GM21737 (cell line): Measurements from ENCODE around the gene RAC3.

ENCODE experiments used
- ATAC-seq: cut with Tn5 transposase; IDR thresholded peaks from one replicate; pipeline ENCODE4 v1.9.1; 2021; ENCODE audit warnings: mild to moderate bottlenecking, moderate library complexity; ENCODE audit not compliant: unreplicated experiment

The RAC3 gene

DNA sequence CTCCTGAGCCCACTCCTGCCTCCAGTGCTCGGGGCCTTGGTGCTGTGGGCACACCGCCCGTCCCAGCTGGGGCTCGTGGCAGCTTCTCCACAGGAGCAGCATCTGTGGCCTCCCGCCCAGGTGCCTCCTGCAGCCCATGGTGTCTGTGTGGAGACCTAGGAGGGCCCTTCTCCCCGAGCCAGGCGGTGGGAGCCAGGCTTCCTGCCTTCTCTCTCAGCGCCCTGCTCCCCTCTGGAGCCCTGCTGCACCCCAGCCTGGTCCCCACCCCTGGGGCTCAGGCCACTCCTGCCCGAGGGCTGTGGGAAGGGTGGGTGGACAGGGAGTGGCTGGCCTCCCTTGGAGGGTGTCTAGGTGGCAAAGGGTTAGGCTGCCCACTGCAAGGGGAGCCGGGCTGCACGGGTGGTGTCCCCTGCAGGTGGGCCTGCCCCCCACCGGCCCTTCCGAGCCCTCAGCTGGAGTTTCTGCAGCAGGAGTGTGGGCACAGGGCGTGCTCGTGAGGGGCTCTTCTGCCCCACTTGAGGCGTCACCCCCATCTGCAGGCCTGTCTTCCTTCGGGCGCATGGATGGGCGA, 19.8 kb upstream of the RAC3 start:
- no peak for ATAC-seq

DNA sequence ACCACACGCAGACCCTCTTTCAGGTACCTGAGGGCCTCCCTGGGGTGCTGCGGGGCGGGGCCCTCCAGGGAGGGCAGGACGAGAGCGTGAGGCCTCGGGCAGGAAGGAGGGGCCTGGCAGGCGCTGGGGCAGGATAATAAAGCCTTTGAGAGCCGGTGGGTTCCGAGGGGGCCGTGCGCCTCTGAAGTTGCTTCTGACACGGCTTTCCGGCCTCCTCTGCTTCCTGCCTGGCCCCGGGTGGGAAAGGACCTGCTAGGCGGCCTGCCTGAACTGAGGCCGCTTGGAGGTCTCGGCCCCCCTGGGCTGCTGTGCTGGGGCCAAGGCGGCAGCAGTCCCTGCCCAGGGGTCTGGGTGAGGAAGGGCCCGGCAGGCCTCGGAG, 19.2 kb upstream of the RAC3 start:
- no peak for ATAC-seq

DNA sequence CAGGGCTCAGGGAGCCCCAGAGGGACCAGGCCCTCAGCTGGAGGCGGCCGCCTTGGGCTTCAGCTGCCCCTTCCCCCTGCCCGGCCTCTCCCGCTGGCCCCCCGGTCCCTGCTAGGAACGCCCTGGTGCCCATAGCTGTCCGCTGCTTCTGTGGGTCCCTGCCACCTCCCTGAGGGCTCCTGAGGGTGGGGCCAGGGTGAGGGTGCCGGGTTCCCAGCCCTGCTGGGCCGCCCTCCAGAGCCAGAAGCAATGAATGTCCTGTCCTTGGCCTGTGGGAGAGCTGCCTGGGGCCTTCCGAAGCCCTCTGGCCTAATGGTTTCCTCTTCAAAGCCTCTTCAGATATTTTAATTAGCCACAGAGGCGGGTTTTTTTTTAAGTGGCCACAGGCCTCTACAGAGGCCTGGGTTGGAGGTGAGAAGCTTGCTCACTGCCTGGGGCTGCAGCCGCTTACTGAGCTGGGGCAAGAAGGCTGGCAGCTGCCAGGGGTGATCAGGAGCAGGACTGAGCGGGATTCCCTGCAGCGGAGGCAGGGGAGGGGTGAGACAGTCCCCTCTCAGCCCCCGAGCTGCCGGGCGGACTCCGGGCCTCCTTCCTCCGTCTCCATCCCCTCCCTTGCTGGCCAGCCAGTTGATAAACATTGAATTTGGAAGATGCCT, 18.7 kb upstream of the RAC3 start:
- no peak for ATAC-seq

DNA sequence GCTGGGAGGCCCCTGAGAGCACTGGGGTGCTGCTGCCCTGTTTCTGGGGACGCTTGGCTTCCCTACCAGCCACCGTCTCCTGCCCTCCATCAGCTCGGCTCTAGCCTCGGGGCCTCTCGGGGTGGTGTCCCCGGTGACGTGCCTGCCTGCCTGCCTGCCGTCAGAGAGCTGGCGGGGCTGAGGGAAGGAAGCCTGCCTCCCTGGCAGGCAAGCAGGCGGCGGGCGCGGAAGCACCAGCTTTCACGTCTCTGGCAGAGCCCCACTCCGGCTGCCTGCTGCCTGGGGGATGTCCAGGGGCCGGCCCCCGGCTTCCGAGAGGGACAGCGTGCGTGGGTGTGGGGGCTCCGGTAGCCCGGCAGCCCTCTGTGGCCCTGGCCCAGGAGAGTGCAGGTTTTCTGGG, 18.1 kb upstream of the RAC3 start:
- ATAC-seq: no peak

DNA sequence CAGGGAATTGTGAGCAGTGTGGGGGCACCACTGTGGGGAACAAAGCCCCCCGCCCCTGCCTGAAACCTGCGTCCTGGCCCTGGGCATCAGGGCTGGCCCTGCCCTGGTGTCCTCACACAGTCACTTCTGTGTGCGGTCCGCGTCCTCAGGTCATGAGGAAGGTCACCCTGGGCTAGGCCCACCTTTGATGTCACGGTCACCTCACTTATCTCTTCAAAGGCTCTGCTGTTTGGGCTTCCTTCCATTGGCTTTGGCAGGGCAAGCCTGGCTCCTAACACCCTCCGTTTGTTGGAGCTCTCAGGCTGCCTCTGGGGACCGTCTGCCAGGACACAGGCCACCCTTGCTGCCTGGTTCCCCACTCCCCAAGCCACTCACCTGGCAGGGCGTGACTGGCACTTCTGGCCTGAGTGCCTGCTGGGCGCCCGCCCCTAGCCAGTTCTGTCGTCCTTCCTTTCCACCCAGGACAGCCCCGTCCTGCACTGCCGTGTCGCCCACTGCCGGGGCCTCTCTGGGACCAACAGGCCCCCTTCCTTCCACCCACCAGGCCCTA, 17.6 kb upstream of the RAC3 start:
- no peak for ATAC-seq

DNA sequence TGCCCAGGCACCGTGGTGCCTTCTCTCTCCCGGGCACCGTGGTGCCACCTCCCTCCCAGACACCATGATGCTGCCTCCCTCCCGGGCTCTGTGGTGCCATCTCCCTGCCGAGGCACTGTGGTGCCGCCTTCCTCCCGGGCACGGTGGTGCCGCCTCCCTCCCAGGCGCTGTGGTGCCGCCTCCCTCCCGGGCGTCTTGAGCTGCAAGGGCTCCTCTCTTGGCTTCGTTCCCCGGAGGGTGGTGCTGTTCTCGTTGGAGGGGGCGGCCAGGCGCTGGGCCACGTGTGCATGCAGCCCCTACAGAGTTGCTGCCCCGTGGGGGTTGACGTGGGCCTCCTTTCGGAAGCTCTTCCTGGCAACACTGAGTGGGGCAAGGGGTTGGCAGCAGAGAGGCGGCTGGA, 17.0 kb upstream of the RAC3 start:
- no peak for ATAC-seq

DNA sequence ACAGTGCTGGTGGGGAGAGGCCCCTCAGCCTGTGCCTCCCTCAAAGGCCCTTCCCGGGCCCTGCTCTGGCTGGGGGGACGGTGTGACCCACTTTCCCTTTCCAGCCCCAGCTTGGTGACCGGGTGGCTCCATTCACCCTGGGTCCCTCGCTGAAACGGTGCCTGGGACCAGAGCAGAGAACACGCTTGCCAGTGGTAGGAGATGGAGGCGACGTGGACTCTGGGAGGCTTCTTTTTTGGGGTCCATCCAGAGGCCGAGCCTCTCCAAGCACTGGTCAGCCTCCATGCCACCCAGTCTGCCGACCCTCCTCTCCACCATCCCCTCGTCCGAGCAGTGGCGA, 16.5 kb upstream of the RAC3 start:
- ATAC-seq: no peak

DNA sequence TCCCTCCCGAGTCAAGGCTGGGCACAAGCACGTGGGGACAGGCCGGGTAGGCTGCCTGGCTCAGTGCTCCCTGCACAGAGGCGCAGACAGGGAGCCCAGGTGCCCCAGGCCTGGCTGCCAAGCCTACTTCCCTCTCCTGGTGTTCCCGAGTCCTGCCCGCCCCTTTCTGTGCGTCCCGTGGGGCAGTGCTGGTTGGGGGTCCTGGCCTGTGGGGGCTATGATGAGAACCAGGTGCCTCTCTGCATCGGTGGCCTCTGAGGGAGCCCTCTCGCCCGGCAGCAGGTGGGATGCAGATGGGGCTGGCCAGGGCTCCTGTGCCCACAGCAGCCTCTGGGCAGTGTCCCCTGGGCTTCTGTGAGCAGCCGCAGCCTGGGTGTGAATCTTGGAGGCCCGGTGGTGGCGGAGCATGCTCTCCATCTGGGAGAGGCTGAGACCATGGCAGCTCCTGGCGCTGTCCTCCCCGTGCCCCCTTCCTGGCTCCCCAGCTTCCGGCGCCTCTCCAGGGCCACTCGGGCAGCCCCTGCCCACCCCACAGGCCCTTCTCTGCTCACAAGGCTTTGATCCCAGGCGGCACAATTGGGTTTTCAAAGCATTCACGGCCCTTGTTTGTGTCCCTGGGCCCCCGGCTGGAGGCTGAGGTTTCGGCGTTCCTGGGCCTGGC, 16.0 kb upstream of the RAC3 start:
- ATAC-seq: no peak

DNA sequence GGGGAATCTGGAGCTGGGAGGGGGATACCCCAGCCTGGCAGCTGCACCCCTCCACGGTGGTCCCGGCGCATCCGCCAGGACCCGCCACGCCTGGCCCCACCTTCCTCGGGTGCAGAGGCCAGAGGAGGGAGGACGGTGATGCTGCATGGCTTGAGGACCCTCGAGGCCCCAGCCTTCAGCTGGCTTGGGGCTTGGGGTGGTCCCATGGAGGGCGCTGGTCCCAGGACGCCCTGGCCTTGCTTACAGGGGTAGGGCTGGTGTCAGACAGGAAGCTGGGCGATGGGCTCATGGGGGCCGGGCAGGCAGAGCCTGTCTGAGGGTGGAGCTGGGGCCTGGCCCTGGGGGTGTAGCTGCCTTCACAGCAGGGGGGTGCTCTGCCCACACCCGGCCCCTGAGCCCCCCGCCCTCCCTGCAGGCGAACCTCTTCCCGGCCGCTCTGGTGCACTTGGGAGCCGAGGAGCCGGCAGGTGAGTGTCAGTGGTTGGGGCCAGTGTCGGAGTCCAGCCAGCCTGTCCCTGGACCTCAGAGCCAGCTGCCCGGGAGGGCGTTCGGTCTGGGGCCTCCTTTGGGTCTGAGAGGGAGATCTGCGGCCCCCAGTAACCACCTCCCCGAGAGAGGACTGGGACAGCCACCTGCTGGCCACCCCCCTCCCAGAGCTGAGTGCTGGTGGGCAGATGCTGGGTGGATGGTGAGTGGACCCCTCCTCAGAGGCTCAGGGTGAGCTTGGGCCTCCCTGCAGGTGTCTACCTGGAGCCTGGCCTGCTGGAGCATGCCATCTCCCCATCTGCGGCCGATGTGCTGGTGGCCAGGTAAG, 15.2 kb upstream of the RAC3 start:
- no peak for ATAC-seq

DNA sequence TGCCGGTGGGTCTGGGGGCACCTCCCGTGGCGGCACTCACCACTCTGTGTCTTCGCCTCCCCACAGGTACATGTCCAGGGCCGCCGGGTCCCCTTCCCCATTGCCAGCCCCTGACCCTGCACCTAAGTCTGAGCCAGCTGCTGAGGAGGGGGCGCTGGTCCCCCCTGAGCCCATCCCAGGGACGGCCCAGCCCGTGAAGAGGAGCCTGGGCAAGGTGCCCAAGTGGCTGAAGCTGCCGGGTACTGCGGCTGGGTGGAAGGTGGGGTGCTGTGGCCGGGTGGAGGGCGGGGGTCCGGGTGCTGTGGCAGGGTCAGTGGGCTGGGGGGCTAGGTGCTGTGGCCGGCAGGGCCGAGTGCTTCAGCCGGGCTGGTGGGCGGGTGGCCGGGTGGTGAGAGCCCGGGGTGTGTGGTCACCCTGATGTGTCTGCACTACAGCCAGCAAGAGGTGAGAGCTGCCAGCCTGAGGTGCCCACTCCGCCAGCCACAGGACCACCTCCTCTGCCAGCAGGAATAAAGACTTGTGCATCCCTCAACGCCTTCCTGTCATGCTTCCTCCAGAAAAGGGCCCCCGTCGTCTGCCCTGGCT, 14.5 kb upstream of the RAC3 start:
- no peak for ATAC-seq

DNA sequence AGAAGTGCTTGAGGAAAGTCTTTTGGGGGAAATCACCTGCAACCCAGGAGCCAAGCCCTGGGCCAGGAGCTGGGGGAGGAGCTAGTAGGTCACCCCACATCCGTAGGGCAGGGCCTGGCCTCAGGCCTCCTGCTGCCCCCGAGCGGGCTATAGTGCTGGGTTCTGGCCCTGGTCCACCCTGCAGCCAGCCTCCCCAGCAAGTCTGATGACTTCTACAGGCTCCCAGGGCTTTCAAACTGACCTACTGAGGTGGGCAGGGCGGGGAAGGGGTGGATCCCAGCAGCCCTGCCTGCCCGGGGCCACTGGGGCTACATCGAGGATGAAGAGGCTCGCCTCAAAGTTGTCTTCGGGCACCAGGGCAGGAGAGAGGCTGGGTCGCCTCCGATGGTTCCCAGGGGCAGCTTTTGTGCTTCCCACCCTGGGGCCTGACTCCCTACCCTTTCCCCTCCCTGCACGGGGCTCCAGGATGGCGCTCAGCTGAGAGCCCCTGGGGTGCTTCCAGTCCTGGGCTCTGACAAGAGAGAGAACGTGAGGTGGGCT, 13.8 kb upstream of the RAC3 start:
- ATAC-seq: no peak

DNA sequence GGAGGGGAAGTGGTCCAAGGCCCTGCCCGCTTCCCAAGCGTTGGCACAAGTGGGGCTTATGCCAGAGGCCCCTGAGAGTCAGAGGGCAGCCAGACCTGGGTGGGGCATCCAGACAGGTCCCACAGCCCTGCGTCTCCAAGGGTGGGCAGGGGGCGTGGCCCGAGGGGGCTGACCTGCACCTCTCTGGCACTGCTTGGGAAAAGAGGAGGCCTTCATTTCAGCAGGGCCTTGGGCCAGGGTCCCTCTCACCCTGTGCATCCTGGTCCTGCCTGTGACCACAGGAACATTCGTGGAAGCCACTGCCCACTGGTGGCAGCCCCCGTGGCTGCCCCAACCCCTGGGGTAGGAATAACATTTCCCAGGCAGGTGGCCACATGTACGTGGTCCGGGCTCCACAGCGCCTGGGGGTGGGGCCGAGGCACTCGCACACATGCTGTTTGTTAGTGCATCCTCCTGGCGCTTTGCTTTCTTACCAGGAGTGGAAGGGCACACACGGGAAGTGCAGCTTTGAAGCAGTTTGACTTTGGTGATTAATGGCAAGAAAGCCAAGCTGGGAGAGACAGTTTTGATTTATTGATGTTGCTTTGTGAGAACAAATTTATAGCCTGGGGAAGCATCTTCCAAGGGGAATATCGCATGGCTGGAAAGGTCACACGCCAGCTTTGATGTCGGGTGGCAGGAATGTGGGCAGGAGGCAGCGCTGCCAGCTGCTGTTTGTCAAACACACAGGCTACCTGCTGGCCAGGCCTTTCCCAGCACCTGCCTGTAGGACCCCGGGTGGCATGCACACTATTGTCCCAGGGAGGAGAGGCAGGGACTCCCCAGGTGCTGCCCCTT, 13.1 kb upstream of the RAC3 start:
- ATAC-seq: no peak

DNA sequence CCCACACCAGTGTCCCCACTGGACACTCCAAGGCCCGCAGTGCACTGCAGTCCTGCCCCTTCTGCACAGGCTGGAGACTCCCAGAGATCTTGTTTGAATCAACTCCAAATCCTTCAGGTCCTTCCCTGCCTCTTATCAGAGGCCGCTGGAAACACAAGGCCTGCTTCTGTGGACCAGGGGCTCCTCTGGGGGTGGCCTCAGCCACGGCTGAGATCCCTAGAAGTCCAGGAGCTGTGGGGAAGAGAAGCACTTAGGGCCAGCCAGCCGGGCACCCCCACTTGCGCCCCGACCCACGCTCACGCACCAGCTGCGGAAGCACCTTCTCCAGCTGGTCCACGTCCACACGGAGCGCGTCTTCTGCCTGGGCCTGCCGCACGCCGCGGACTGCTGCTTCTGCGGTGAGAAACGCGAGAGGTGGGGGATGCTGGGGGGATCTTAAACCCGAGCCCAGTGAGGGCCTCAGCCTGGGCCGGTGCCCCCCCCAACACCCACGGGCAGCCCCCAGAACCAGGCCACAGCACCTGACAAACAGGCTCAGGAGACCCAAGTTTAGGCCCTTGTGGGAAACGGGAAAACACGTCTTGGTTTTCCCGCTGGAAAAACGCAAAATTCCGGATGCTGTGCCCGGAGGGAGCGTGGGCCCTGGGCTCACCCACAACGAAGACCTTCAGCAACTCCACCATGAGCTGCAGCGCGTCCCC, 12.3 kb upstream of the RAC3 start:
- no peak for ATAC-seq

DNA sequence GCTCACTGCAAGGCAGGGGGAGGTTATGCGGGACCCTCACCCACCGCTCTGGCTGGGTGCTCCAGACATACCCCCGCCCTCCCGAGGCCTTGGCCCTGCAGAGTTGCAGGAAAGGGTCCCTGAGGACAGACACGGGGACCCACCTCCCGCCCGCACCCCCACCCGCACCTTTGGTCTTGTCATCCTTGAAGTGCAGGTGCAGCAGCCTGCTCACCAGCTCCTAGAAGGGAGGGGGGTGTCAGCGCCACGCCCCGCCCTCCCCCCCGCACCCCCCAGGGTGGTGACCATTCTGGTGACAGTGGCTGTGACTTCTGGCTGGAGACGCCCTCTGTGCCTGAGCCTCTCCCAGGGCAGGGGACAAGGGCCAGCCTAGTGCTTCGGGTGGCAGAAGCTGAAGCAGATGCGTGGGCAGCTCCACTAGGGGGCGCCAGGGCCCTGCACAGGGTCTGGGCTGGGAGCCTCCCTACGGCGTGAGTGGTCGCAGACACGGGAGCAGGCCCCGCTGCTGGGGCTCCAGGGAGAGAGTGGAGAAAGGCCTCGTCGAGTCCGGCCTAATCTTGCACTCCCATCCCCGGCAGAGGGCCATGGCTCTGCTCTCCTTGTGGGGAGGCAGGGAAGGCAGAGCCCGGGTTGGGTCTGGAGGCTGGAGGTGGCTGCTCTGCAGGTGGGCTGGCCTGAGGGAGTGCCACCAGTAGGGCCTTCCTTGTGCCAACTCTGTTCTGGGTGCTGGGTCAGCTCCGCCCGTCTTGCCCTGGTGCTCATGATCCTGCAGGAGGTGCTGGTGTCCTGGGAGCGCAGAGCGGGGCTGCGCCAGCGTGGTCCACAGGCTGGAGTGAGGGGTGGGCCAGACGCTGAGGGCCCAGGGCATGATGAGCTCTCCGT, 11.5 kb upstream of the RAC3 start:
- ATAC-seq: no peak

DNA sequence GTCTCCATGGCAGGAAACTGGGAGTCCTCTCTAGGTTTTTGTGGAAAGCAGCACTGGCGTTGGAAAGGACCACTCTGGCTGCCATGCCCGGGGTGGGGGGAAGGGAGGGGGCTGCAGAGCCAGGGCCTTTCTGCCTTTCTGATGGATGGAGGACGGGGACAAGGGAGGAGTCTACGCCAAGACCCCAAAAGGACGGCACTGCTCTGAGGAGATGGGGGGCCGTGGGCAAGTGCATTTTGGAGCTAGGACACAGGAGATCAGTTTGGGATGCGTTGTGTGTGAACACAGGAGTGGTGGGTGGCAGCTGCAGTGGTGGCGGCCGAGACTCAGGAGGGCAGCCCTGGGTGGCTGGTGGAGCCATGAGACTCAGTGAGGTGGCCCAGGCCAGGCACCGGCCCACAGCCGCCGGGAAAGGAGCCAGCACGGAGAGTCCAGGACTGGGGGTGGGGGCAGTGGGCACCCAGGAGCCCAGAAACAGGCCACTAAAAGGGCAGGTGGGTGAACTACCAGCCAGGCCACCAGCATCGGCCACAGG, 10.8 kb upstream of the RAC3 start:
- ATAC-seq: no peak

DNA sequence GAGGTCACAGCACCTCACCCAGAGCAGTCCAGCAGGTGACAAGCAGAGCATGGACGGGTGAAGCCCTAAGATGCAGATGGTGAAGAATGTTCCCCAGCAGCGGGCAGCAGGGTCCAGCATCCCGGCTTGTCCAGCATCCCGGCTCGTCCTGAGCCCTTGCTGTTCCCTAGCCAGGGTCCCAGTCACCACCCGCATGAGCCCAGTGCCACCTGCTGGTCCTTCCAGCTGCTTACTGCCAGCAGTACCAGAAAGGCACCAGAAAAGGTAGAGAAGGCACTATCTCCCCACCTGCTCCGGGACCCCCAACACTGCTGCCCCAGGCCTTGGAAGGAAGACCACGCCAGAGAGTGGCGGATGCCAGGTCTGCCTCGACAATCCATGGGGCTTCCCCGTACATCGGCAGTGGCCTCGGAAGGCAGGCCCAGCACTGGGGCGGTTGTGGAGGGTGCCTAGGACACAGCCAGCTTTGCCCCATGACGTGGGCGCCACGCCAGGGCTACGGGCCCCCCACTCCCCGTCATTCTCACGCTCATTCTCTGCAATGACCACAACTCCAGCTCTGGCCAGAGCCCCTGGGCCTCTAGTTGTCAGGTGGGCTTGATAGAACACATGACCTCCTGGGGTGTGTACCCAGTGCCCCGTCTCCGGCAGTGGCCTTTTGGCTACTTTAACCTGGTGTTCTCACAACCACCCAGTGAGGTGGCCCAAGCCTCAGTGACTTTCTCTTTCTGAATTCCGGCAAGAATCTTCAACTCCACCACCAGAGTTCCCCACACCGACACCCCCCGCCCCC, 10.2 kb upstream of the RAC3 start:
- no peak for ATAC-seq

DNA sequence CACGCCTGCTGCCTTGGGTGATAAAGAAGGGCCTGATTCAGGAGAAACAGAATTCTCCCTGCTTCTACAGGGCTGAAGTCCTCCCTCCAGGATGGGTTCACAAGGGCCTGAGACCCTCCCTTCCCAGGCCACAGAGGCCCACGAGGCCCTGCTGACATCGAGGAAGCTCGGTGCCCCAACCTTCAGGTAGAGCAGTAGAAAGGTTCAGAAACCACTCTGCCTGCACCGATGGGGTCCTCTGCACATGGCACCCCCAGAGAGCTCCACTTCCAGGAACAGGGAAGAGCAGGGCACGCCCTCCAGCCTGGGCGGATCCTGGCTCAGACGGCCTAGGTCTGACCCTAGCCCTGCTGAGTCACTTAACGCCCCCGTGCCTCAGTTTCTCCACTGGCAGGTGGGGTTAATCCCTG, 9.6 kb upstream of the RAC3 start:
- ATAC-seq: no peak
